Measurements from ENCODE around the gene MEG3.

GRCh38 chr14:100826391-100827100 lies 628 bp downstream of the MEG3 start:
- TF ChIP-seq CTCF (IDR thresholded peaks at IDR 0.05) (no peak), SIN3A (IDR thresholded peaks at IDR 0.05; ENCODE audit: borderline replicate concordance, insufficient read depth, low read depth, low read length) (no peak), POLR2AphosphoS5 (IDR thresholded peaks at IDR 0.05; ENCODE audit: low read depth, low read length) (no peak), TCF7L2 (IDR thresholded peaks at IDR 0.05; ENCODE audit: low read depth, low read length) (no peak)
- TF ChIP-seq, protein P1, sequence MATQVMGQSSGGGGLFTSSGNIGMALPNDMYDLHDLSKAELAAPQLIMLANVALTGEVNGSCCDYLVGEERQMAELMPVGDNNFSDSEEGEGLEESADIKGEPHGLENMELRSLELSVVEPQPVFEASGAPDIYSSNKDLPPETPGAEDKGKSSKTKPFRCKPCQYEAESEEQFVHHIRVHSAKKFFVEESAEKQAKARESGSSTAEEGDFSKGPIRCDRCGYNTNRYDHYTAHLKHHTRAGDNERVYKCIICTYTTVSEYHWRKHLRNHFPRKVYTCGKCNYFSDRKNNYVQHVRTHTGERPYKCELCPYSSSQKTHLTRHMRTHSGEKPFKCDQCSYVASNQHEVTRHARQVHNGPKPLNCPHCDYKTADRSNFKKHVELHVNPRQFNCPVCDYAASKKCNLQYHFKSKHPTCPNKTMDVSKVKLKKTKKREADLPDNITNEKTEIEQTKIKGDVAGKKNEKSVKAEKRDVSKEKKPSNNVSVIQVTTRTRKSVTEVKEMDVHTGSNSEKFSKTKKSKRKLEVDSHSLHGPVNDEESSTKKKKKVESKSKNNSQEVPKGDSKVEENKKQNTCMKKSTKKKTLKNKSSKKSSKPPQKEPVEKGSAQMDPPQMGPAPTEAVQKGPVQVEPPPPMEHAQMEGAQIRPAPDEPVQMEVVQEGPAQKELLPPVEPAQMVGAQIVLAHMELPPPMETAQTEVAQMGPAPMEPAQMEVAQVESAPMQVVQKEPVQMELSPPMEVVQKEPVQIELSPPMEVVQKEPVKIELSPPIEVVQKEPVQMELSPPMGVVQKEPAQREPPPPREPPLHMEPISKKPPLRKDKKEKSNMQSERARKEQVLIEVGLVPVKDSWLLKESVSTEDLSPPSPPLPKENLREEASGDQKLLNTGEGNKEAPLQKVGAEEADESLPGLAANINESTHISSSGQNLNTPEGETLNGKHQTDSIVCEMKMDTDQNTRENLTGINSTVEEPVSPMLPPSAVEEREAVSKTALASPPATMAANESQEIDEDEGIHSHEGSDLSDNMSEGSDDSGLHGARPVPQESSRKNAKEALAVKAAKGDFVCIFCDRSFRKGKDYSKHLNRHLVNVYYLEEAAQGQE (IDR thresholded peaks at IDR 0.05; ENCODE audit: insufficient read depth in 1 of 2, low read depth in 2 of 2, low read length in 1 of 2): no peak

All from Panc1 (cell line).